HEK293 (cell line): ENCODE data around the gene PCOLCE2.

ENCODE experiments used
- CTCF ChIA-PET: fragments of 350-600 bp; formaldehyde crosslinking; extraction: SDS; loops from one replicate; lab custom pipeline; 2021; ENCODE audit warnings: antibody characterized with exemption; lab: Yijun Ruan, JAX
- POLR2A ChIA-PET: fragments of 300-600 bp; formaldehyde crosslinking; extraction: SDS; loops from one replicate; lab custom pipeline; 2020; ENCODE audit warnings: antibody characterized with exemption, inconsistent platforms; lab: Yijun Ruan, JAX
- H3K27ac ChIP-seq: fragments of 200-500 bp; sonication (Bioruptor generic); 2 replicates; pipeline ENCODE4 v1.5.1; 2014; ENCODE audit warnings: low read depth, low read length, control low read depth, inconsistent platforms; ENCODE audit errors: extremely low read depth
- H3K36me3 ChIP-seq, 2 experiments: fragments of 200-500 bp in 1 of 2; sonication (Bioruptor generic) in 1 of 2; 1 replicate in 1 of 2; 2 replicates in 1 of 2; pipeline ENCODE4 v1.5.1; 2014 to 2017; ENCODE audit warnings: inconsistent platforms in 2 of 2, low read length in 2 of 2; ENCODE audit not compliant: control insufficient read depth in 2 of 2, insufficient read depth in 1 of 2
- H3K4me1 ChIP-seq: fragments of 200-500 bp; sonication (Bioruptor generic); 2 replicates; pipeline ENCODE4 v1.5.1; 2014; ENCODE audit warnings: mild to moderate bottlenecking, low read length, inconsistent platforms; ENCODE audit not compliant: control insufficient read depth, insufficient read depth
- H3K4me3 ChIP-seq: 2 replicates; pipeline ENCODE4 v1.5.1; 2011; ENCODE audit warnings: low read depth, mild to moderate bottlenecking, control low read depth, low read length, moderate library complexity
- H3K9me3 ChIP-seq: fragments of 200-500 bp; sonication (Bioruptor generic); 2 replicates; pipeline ENCODE4 v1.5.1; 2014; ENCODE audit warnings: low read depth, low read length, inconsistent platforms; ENCODE audit not compliant: control insufficient read depth, insufficient read depth
- HOXD13 ChIP-seq: sonication (generic); formaldehyde crosslinking; IDR thresholded peaks from 2 replicates; pipeline ENCODE4 v1.8.0; 2022; ENCODE audit warnings: missing genetic modification reagents, borderline replicate concordance
- PBX3 ChIP-seq: sonication (generic); formaldehyde crosslinking; IDR thresholded peaks from 2 replicates; pipeline ENCODE4 v1.8.1; 2022; ENCODE audit warnings: mild to moderate bottlenecking, moderate library complexity, missing genetic modification reagents
- ZNF266 ChIP-seq: fragments of 450-650 bp; formaldehyde crosslinking; IDR thresholded peaks from 2 replicates; pipeline ENCODE4 v1.5.1; 2016; ENCODE audit warnings: missing biosample characterization, missing genetic modification characterization, low read depth
- ZNF394 ChIP-seq: fragments of 450-650 bp; formaldehyde crosslinking; IDR thresholded peaks from 2 replicates; pipeline ENCODE4 v1.5.1; 2016; ENCODE audit warnings: missing biosample characterization, missing genetic modification characterization, mild to moderate bottlenecking, moderate library complexity, borderline replicate concordance
- ZNF423 ChIP-seq: fragments of 450-650 bp; formaldehyde crosslinking; IDR thresholded peaks from 2 replicates; pipeline ENCODE4 v1.5.1; 2016; ENCODE audit warnings: missing biosample characterization, missing genetic modification characterization
- ZNF501 ChIP-seq: fragments of 450-650 bp; formaldehyde crosslinking; IDR thresholded peaks from 2 replicates; pipeline ENCODE4 v1.5.1; 2016; ENCODE audit warnings: missing biosample characterization, missing genetic modification characterization
- ZNF514 ChIP-seq: fragments of 450-650 bp; formaldehyde crosslinking; IDR thresholded peaks from 2 replicates; pipeline ENCODE4 v1.5.1; 2016; ENCODE audit warnings: missing biosample characterization, missing genetic modification characterization
- ZNF548 ChIP-seq: fragments of 450-650 bp; formaldehyde crosslinking; IDR thresholded peaks from 2 replicates; pipeline ENCODE4 v1.5.1; 2016; ENCODE audit warnings: missing biosample characterization, missing genetic modification characterization
- ZNF596 ChIP-seq: fragments of 450-650 bp; IDR thresholded peaks from 2 replicates; pipeline ENCODE4 v1.5.0; 2018; ENCODE audit warnings: missing biosample characterization, mild to moderate bottlenecking, missing genetic modification characterization, moderate library complexity
- ZNF645 ChIP-seq: fragments of 450-650 bp; formaldehyde crosslinking; IDR thresholded peaks from 2 replicates; pipeline ENCODE4; 2016; ENCODE audit warnings: missing biosample characterization, missing genetic modification characterization
- TF ChIP-seq, protein P1 (sequence below): fragments of 450-650 bp; formaldehyde crosslinking; IDR thresholded peaks from 2 replicates; pipeline ENCODE4 v1.5.1; 2016; ENCODE audit warnings: missing biosample characterization, missing genetic modification characterization
- TF ChIP-seq, protein P2 (sequence below): fragments of 450-650 bp; formaldehyde crosslinking; IDR thresholded peaks from 2 replicates; pipeline ENCODE4 v1.5.1; 2016; ENCODE audit warnings: missing biosample characterization, missing genetic modification characterization
- TF ChIP-seq, protein P3 (sequence below): fragments of 450-650 bp; formaldehyde crosslinking; IDR thresholded peaks from 2 replicates; pipeline ENCODE4 v1.5.1; 2017; ENCODE audit warnings: missing biosample characterization, mild to moderate bottlenecking, missing genetic modification characterization, moderate library complexity
- TF ChIP-seq, protein P4 (sequence below): fragments of 450-650 bp; formaldehyde crosslinking; IDR thresholded peaks from 2 replicates; pipeline ENCODE4 v1.5.1; 2016; ENCODE audit warnings: missing biosample characterization, missing genetic modification characterization
- TF ChIP-seq, protein P5 (sequence below): fragments of 450-650 bp; formaldehyde crosslinking; IDR thresholded peaks from 2 replicates; pipeline ENCODE4 v1.5.1; 2016; ENCODE audit warnings: missing biosample characterization, missing genetic modification characterization, low read depth
- TF ChIP-seq, protein P6 (sequence below): fragments of 450-650 bp; IDR thresholded peaks from 2 replicates; pipeline ENCODE4 v1.5.1; 2018; ENCODE audit warnings: missing biosample characterization, missing genetic modification characterization

Gene PCOLCE2

GRCh38 chr3:142828703-142829305 is 60.1 kb downstream of the PCOLCE2 start (continued):
- TF ChIP-seq, protein P1, sequence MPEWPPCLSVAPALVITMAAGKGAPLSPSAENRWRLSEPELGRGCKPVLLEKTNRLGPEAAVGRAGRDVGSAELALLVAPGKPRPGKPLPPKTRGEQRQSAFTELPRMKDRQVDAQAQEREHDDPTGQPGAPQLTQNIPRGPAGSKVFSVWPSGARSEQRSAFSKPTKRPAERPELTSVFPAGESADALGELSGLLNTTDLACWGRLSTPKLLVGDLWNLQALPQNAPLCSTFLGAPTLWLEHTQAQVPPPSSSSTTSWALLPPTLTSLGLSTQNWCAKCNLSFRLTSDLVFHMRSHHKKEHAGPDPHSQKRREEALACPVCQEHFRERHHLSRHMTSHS (tag by site-specific recombination) = no peak
- TF ChIP-seq HOXD13 (CRISPR knock-in tag) = no peak

- H3K9me3 ChIP-seq = no peaks in the 10 kb centered on the region
- ChIA-PET CTCF (interaction anchor here (1.6 kb wide), 1 partner anchor 10 kb away, joined by 6 read pairs; no protein-coding TSS in a partner anchor), POLR2A (no interaction called here)
- peaks cover 0 to 6% of the 10 kb centered on the region in 2 experiments; a peak in 1 of 3 replicates for H3K36me3 ChIP-seq
- no peaks in the 10 kb centered on the region for H3K4me1 ChIP-seq
- no peak overlapping the region for H3K4me3 ChIP-seq
- TF ChIP-seq ZNF514 (tag by site-specific recombination) = no peak
- TF ChIP-seq, protein P2, sequence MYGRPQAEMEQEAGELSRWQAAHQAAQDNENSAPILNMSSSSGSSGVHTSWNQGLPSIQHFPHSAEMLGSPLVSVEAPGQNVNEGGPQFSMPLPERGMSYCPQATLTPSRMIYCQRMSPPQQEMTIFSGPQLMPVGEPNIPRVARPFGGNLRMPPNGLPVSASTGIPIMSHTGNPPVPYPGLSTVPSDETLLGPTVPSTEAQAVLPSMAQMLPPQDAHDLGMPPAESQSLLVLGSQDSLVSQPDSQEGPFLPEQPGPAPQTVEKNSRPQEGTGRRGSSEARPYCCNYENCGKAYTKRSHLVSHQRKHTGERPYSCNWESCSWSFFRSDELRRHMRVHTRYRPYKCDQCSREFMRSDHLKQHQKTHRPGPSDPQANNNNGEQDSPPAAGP (tag by site-specific recombination) = no peak
- TF ChIP-seq, protein P3, sequence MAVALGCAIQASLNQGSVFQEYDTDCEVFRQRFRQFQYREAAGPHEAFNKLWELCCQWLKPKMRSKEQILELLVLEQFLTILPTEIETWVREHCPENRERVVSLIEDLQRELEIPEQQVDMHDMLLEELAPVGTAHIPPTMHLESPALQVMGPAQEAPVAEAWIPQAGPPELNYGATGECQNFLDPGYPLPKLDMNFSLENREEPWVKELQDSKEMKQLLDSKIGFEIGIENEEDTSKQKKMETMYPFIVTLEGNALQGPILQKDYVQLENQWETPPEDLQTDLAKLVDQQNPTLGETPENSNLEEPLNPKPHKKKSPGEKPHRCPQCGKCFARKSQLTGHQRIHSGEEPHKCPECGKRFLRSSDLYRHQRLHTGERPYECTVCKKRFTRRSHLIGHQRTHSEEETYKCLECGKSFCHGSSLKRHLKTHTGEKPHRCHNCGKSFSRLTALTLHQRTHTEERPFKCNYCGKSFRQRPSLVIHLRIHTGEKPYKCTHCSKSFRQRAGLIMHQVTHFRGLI (tag by site-specific recombination) = no peak
- TF ChIP-seq, protein P4, sequence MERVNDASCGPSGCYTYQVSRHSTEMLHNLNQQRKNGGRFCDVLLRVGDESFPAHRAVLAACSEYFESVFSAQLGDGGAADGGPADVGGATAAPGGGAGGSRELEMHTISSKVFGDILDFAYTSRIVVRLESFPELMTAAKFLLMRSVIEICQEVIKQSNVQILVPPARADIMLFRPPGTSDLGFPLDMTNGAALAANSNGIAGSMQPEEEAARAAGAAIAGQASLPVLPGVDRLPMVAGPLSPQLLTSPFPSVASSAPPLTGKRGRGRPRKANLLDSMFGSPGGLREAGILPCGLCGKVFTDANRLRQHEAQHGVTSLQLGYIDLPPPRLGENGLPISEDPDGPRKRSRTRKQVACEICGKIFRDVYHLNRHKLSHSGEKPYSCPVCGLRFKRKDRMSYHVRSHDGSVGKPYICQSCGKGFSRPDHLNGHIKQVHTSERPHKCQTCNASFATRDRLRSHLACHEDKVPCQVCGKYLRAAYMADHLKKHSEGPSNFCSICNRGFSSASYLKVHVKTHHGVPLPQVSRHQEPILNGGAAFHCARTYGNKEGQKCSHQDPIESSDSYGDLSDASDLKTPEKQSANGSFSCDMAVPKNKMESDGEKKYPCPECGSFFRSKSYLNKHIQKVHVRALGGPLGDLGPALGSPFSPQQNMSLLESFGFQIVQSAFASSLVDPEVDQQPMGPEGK (tag by site-specific recombination) = no peak
- TF ChIP-seq ZNF266 (tag by site-specific recombination) = no peak
- TF ChIP-seq ZNF423 = no peak
- no peak for TF ChIP-seq ZNF394
- TF ChIP-seq, protein P5, sequence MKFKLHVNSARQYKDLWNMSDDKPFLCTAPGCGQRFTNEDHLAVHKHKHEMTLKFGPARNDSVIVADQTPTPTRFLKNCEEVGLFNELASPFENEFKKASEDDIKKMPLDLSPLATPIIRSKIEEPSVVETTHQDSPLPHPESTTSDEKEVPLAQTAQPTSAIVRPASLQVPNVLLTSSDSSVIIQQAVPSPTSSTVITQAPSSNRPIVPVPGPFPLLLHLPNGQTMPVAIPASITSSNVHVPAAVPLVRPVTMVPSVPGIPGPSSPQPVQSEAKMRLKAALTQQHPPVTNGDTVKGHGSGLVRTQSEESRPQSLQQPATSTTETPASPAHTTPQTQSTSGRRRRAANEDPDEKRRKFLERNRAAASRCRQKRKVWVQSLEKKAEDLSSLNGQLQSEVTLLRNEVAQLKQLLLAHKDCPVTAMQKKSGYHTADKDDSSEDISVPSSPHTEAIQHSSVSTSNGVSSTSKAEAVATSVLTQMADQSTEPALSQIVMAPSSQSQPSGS (tag by site-specific recombination) = no peak
- no peak for TF ChIP-seq PBX3 (CRISPR knock-in tag)
- no peak for TF ChIP-seq ZNF596 (tag by site-specific recombination)
- TF ChIP-seq, protein P6, sequence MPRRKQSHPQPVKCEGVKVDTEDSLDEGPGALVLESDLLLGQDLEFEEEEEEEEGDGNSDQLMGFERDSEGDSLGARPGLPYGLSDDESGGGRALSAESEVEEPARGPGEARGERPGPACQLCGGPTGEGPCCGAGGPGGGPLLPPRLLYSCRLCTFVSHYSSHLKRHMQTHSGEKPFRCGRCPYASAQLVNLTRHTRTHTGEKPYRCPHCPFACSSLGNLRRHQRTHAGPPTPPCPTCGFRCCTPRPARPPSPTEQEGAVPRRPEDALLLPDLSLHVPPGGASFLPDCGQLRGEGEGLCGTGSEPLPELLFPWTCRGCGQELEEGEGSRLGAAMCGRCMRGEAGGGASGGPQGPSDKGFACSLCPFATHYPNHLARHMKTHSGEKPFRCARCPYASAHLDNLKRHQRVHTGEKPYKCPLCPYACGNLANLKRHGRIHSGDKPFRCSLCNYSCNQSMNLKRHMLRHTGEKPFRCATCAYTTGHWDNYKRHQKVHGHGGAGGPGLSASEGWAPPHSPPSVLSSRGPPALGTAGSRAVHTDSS = no peak
- TF ChIP-seq ZNF501 (tag by site-specific recombination) = no peak
- no peak for TF ChIP-seq ZNF548 (tag by site-specific recombination)
- no peak for TF ChIP-seq ZNF645 (tag by site-specific recombination)
- no peak overlapping the region for H3K27ac ChIP-seq
Observed at GRCh38 chr3:142819179-142819578, 69.7 kb downstream of the PCOLCE2 start.
